BLaER1 (cell line): ENCODE data around the gene MICA.
"Not testable (repeated sequence)": the region's sequence is repeated elsewhere in the genome, so short reads cannot be mapped to it uniquely, and the experiment has no call there.

Experiments used
- H3K27ac ChIP-seq: shearing (Covaris generic); formaldehyde crosslinking; 2 replicates; pipeline ENCODE4 v1.8.1; 2022
- H3K27me3 ChIP-seq: shearing (Covaris generic); formaldehyde crosslinking; 2 replicates; pipeline ENCODE4 v1.8.1; 2022
- H3K36me3 ChIP-seq: shearing (Covaris generic); formaldehyde crosslinking; 2 replicates; pipeline ENCODE4 v1.8.1; 2022
- H3K4me1 ChIP-seq: shearing (Covaris generic); formaldehyde crosslinking; 2 replicates; pipeline ENCODE4 v1.8.1; 2022
- H3K4me2 ChIP-seq: shearing (Covaris generic); formaldehyde crosslinking; 2 replicates; pipeline ENCODE4 v1.8.1; 2022
- H3K4me3 ChIP-seq: shearing (Covaris generic); formaldehyde crosslinking; 2 replicates; pipeline ENCODE4 v1.8.1; 2022
- H3K9ac ChIP-seq: shearing (Covaris generic); formaldehyde crosslinking; 2 replicates; pipeline ENCODE4 v1.8.1; 2022
- H3K9me3 ChIP-seq: shearing (Covaris generic); formaldehyde crosslinking; 2 replicates; pipeline ENCODE4 v1.8.1; 2022
- H4K20me1 ChIP-seq: shearing (Covaris generic); formaldehyde crosslinking; 2 replicates; pipeline ENCODE4 v1.8.1; 2022
- Cebpa-rat ChIP-seq: shearing (Covaris generic); IDR thresholded peaks from 2 replicates; pipeline ENCODE4 v1.8.1; 2022

Gene MICA

GRCh38 chr6:31450751-31451150 is 47.4 kb downstream of the MICA start:
- H3K9me3 ChIP-seq, result peaks cover 15% of the 10 kb centered on the region
- H3K4me1 ChIP-seq, result 0 out of 2 replicates have a peak, but pooled peaks cover 5% of the 10 kb centered on the region
- no peak overlapping the region for H3K4me3 ChIP-seq
- H3K4me2 ChIP-seq, result no peak overlapping the region
- no peak overlapping the region for H3K9ac ChIP-seq
- no peaks in the 10 kb centered on the region for H3K27me3 ChIP-seq
- no peaks in the 10 kb centered on the region for H3K36me3 ChIP-seq
- no peak overlapping the region for H3K27ac ChIP-seq
- H4K20me1 ChIP-seq, result no peaks in the 10 kb centered on the region
- TF ChIP-seq Cebpa-rat, result no peak

GRCh38 chr6:31452859-31453258 is 49.5 kb downstream of the MICA start:
- no peak for TF ChIP-seq Cebpa-rat
- no peak overlapping the region for H3K9ac ChIP-seq
- H3K4me2 ChIP-seq, result no peak overlapping the region
- peaks cover 15% of the 10 kb centered on the region for H3K9me3 ChIP-seq
- H3K36me3 ChIP-seq, result no peaks in the 10 kb centered on the region
- H3K27ac ChIP-seq, result no peak overlapping the region
- H3K4me3 ChIP-seq, result no peak overlapping the region
- no peaks in the 10 kb centered on the region for H3K27me3 ChIP-seq
- 0 out of 2 replicates have a peak, but pooled peaks cover 5% of the 10 kb centered on the region for H3K4me1 ChIP-seq
- no peaks in the 10 kb centered on the region for H4K20me1 ChIP-seq

- H3K4me1 ChIP-seq, result 0 out of 2 replicates have a peak, but pooled peaks cover 5% of the 10 kb centered on the region
- no peak for TF ChIP-seq Cebpa-rat
- no peaks in the 10 kb centered on the region for H3K27me3 ChIP-seq
- no peak overlapping the region for H3K27ac ChIP-seq
- H3K9ac ChIP-seq, result no peak overlapping the region
- no peak overlapping the region for H3K4me2 ChIP-seq
- H3K9me3 ChIP-seq, result peaks cover 15% of the 10 kb centered on the region
- H3K36me3 ChIP-seq, result no peaks in the 10 kb centered on the region
- no peak overlapping the region for H3K4me3 ChIP-seq
- H4K20me1 ChIP-seq, result no peaks in the 10 kb centered on the region
Measured at GRCh38 chr6:31453259-31453658, 49.9 kb downstream of the MICA start.

GRCh38 chr6:31459864-31460263 is 56.5 kb downstream of the MICA start:
- peaks cover 13% of the 10 kb centered on the region for H4K20me1 ChIP-seq
- not testable (repeated sequence) for H3K27me3 ChIP-seq, H3K27ac ChIP-seq, H3K4me3 ChIP-seq, H3K4me2 ChIP-seq, H3K36me3 ChIP-seq, H3K9me3 ChIP-seq, H3K9ac ChIP-seq
- H3K4me1 ChIP-seq, result peaks cover 27% of the 10 kb centered on the region

GRCh38 chr6:31460361-31461025 is 57.1 kb downstream of the MICA start:
- no peaks in the 10 kb centered on the region for H3K27me3 ChIP-seq
- no peak overlapping the region for H3K9ac ChIP-seq
- peaks cover 14% of the 10 kb centered on the region for H3K36me3 ChIP-seq
- H3K4me3 ChIP-seq, result no peak overlapping the region
- no peak overlapping the region for H3K4me2 ChIP-seq
- no peak overlapping the region for H3K27ac ChIP-seq
- no peak for TF ChIP-seq Cebpa-rat
- peaks cover 34% of the 10 kb centered on the region for H3K4me1 ChIP-seq
- no peaks in the 10 kb centered on the region for H3K9me3 ChIP-seq
- peaks cover 19% of the 10 kb centered on the region for H4K20me1 ChIP-seq

- H3K9ac ChIP-seq, result peak overlapping the region; percentile 77
- peaks cover 32% of the 10 kb centered on the region for H3K36me3 ChIP-seq
- H3K4me2 ChIP-seq, result peak overlapping the region; percentile 90
- peaks cover 48% of the 10 kb centered on the region for H3K4me1 ChIP-seq
- H4K20me1 ChIP-seq, result peaks cover 37% of the 10 kb centered on the region
- H3K9me3 ChIP-seq, result no peaks in the 10 kb centered on the region
- peak overlapping the region; percentile 72 for H3K4me3 ChIP-seq
- no peaks in the 10 kb centered on the region for H3K27me3 ChIP-seq
- H3K27ac ChIP-seq, result peak overlapping the region; percentile 80
- no peak for TF ChIP-seq Cebpa-rat
Measured at GRCh38 chr6:31462026-31462963, 58.9 kb downstream of the MICA start.

GRCh38 chr6:31462964-31463870 is 59.8 kb downstream of the MICA start:
- peaks cover 47% of the 10 kb centered on the region for H4K20me1 ChIP-seq
- peaks cover 36% of the 10 kb centered on the region for H3K36me3 ChIP-seq
- H3K4me2 ChIP-seq, result peak overlapping the region; percentile 90
- peak overlapping the region; percentile 72 for H3K4me3 ChIP-seq
- no peaks in the 10 kb centered on the region for H3K9me3 ChIP-seq
- H3K4me1 ChIP-seq, result peaks cover 48% of the 10 kb centered on the region
- H3K9ac ChIP-seq, result peak overlapping the region; percentile 77
- H3K27me3 ChIP-seq, result no peaks in the 10 kb centered on the region
- no peak for TF ChIP-seq Cebpa-rat
- peak overlapping the region; percentile 80 for H3K27ac ChIP-seq

GRCh38 chr6:31464252-31465184 is 61.1 kb downstream of the MICA start:
- Histone ChIP-seq H3K9me3 (no peaks in the 10 kb centered on the region), H3K4me3 (peak overlapping the region; percentile 72), H3K9ac (0 out of 2 replicates have a peak overlapping the region, but pooled peaks have one; percentile 77), H3K4me2 (peak overlapping the region; percentile 90), H3K27ac (no peak overlapping the region), H3K36me3 (peaks cover 36% of the 10 kb centered on the region), H3K27me3 (no peaks in the 10 kb centered on the region), H3K4me1 (peaks cover 48% of the 10 kb centered on the region), H4K20me1 (peaks cover 60% of the 10 kb centered on the region)
- no peak for TF ChIP-seq Cebpa-rat
